ENCODE data around the gene PSME2. TPM values are rescaled to one million over a fixed set of nuclear protein-coding genes. Genes with fewer than 3 reads are reported as not detected.

PSME2 gene
- total RNA-seq, 4 donors from 2014 or later: 59.5 to 69.8 (median 68.5) TPM

DNA sequence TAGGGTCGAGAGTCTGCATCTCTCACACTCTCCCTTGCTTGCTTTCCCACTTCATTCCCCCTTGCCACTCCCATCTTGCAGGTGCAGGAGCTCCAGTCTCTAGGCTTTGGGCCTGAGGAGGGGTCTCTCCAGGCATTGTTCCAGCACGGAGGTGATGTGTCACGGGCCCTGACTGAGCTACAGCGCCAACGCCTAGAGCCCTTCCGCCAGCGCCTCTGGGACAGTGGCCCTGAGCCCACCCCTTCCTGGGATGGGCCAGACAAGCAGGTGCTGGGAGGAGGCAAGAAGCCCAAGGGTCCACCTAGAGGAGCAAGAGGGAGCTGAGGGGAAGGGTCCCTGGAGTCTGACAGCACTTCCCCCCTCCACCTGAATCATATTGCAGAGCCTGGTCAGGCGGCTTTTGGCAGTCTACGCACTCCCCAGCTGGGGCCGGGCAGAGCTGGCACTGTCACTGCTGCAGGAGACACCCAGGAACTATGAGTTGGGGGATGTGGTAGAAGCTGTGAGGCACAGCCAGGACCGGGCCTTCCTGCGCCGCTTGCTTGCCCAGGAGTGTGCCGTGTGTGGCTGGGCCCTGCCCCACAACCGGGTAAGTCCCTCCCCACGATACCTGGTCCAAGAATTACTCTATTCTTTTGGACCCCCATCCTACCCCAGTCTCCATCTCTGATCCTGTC, 5.1 kb upstream of the PSME2 start:
- Histone ChIP-seq H3K27ac (no peak overlapping the region), H3K36me3 (peaks cover 0 to 49% (median 23%) of the 10 kb centered on the region in 4 donors), H3K4me1 (peaks cover 4 to 13% (median 11%) of the 10 kb centered on the region in 4 donors), H3K9me3 (no peaks in the 10 kb centered on the region), H3K4me3 (no peak overlapping the region), H3K27me3 (no peaks in the 10 kb centered on the region)
- in situ Hi-C loops (cut with MboI; ENCODE audit: low pct_ligation_motif_present in 1 of 4, low pct_unique_long_range_greater_than_20kb in 1 of 4, low sequenced_read_pairs in 3 of 4): no loop called here
- 90 to 92% methylated on average over 2 to 16 of the region's 16 CpGs for WGBS, 2 donors (ENCODE audit: low coverage in 1 of 2)
- TF ChIP-seq POLR2A (IDR thresholded peaks at IDR 0.05) (no peak), EP300 (IDR thresholded peaks at IDR 0.05; ENCODE audit: low read depth) (no peak)
- DNase-seq: no peak
- intact Hi-C loops (cut with DNase I; ENCODE audit: low total_unique reads): loop anchor here (10.0 kb wide), 1 partner anchor 47 kb away; no protein-coding TSS in a partner anchor

DNA sequence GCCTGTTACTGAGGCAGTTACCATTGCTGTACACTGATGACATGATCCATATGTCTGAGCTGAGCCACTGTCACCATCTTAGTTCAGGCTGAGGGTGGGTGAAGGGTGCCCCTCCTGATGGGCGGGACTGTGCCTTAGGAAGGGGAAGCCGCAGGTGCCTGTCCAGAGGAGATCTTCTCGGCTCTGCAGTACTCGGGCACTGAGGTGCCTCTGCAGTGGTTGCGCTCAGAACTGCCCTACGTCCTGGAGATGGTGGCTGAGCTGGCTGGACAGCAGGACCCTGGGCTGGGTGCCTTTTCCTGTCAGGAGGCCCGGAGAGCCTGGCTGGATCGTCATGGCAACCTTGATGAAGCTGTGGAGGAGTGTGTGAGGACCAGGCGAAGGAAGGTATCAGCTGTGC, 4.6 kb upstream of the PSME2 start:
- 88 to 89% methylated on average over 3 to 9 of the region's 9 CpGs for WGBS, 2 donors (ENCODE audit: low coverage in 1 of 2)

GRCh38 chr14:24150567-24150966, 4.2 kb upstream of the PSME2 start:
- Histone ChIP-seq H3K4me3 (no peak overlapping the region), H3K27ac (no peak overlapping the region), H3K4me1 (peaks cover 8 to 19% (median 15%) of the 10 kb centered on the region in 4 donors), H3K27me3 (no peaks in the 10 kb centered on the region), H3K9me3 (no peaks in the 10 kb centered on the region), H3K36me3 (peaks cover 0 to 39% (median 18%) of the 10 kb centered on the region in 4 donors)
- 94% methylated on average over 9 of the region's 9 CpGs; no CpG with 5 or more reads in 1 of the 2 donors for WGBS, 2 donors (ENCODE audit: low coverage in 1 of 2)
- no peak for DNase-seq
- in situ Hi-C loops (cut with MboI; ENCODE audit: low pct_ligation_motif_present in 1 of 4, low pct_unique_long_range_greater_than_20kb in 1 of 4, low sequenced_read_pairs in 3 of 4): no loop called here
- TF ChIP-seq POLR2AphosphoS5 (IDR thresholded peaks at IDR 0.05): no peak
- TF ChIP-seq POLR2A (IDR thresholded peaks at IDR 0.05): no peak
- no peak for TF ChIP-seq EP300 (IDR thresholded peaks at IDR 0.05; ENCODE audit: low read depth)
- no peak for TF ChIP-seq CTCF (IDR thresholded peaks at IDR 0.05)
- intact Hi-C loops (cut with DNase I; ENCODE audit: low total_unique reads): loop anchor here (10.0 kb wide), 1 partner anchor 46 kb away; no protein-coding TSS in a partner anchor

More for the DNA sequence above, 4.6 kb upstream of the PSME2 start:
- Histone ChIP-seq H3K27me3 (no peaks in the 10 kb centered on the region), H3K4me1 (peaks cover 4 to 15% (median 11%) of the 10 kb centered on the region in 4 donors), H3K9me3 (no peaks in the 10 kb centered on the region), H3K27ac (no peak overlapping the region), H3K4me3 (no peak overlapping the region), H3K36me3 (peaks cover 0 to 44% (median 20%) of the 10 kb centered on the region in 4 donors)
- DNase-seq: no peak
- TF ChIP-seq POLR2AphosphoS5 (IDR thresholded peaks at IDR 0.05) (no peak), EP300 (IDR thresholded peaks at IDR 0.05; ENCODE audit: low read depth) (no peak), CTCF (IDR thresholded peaks at IDR 0.05) (no peak), POLR2A (IDR thresholded peaks at IDR 0.05) (no peak)
- intact Hi-C loops (cut with DNase I; ENCODE audit: low total_unique reads) (loop anchor here (10.0 kb wide), 1 partner anchor 46 kb away; no protein-coding TSS in a partner anchor), in situ Hi-C loops (cut with MboI; ENCODE audit: low pct_ligation_motif_present in 1 of 4, low pct_unique_long_range_greater_than_20kb in 1 of 4, low sequenced_read_pairs in 3 of 4) (no loop called here)

DNA sequence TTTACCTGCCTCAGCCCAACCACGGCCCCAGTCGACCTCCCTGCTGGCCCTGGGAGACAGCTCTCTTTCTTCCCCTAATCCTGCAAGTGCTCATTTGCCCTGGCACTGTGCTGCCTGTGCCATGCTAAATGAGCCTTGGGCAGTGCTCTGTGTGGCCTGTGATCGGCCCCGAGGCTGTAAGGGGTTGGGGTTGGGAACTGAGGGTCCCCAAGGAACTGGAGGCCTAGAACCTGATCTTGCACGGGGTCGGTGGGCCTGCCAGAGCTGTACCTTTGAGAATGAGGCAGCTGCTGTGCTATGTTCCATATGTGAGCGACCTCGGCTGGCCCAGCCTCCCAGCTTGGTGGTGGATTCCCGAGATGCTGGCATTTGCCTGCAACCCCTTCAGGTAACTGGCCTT, 3.7 kb upstream of the PSME2 start:
- intact Hi-C loops (cut with DNase I; ENCODE audit: low total_unique reads): loop anchor here (10.0 kb wide), 1 partner anchor 45 kb away; no protein-coding TSS in a partner anchor

More for the DNA sequence above, 3.7 kb upstream of the PSME2 start:
- no peaks in the 10 kb centered on the region for H3K9me3 ChIP-seq
- 80 to 91% methylated on average over 1 to 9 of the region's 9 CpGs for WGBS, 2 donors (ENCODE audit: low coverage in 1 of 2)
- H3K36me3 ChIP-seq: peaks cover 0 to 34% (median 14%) of the 10 kb centered on the region in 4 donors
- H3K27me3 ChIP-seq: no peaks in the 10 kb centered on the region
- no peak overlapping the region for H3K27ac ChIP-seq
- DNase-seq: no peak
- TF ChIP-seq EP300 (IDR thresholded peaks at IDR 0.05; ENCODE audit: low read depth) (no peak), POLR2AphosphoS5 (IDR thresholded peaks at IDR 0.05) (no peak), CTCF (IDR thresholded peaks at IDR 0.05) (no peak), POLR2A (IDR thresholded peaks at IDR 0.05) (no peak)
- in situ Hi-C loops (cut with MboI; ENCODE audit: low pct_ligation_motif_present in 1 of 4, low pct_unique_long_range_greater_than_20kb in 1 of 4, low sequenced_read_pairs in 3 of 4): no loop called here
- no peak overlapping the region for H3K4me3 ChIP-seq
- H3K4me1 ChIP-seq: peaks cover 12 to 24% (median 20%) of the 10 kb centered on the region in 4 donors

All from transverse colon (tissue), 4 donors.